Measurements from ENCODE around the gene KIF1A.
"Not testable (repeated sequence)": the region's sequence is repeated elsewhere in the genome, so short reads cannot be mapped to it uniquely, and the experiment has no call there.

- not testable (repeated sequence) for TF ChIP-seq CTCF, POLR2AphosphoS5 (IDR thresholded peaks at IDR 0.05)
Measured at GRCh38 chr2:240696469-240696868, 123.5 kb downstream of the KIF1A start.
